ENCODE measurements around the gene PLOD1. TPM values are rescaled to one million over a fixed set of nuclear protein-coding genes. Genes with fewer than 3 reads are reported as not detected.
A peak's percentile ranks its signal among the peaks of the same experiment; 100 is the strongest.

The PLOD1 gene
- total RNA-seq, 4 donors from 2014 or later, result 14.6 to 324 (median 55.8) TPM

- intact Hi-C loops (cut with DNase I; ENCODE audit: low total_unique reads), result loop anchor here (5.0 kb wide), 1 partner anchor 401 kb away; no protein-coding TSS in a partner anchor
- TF ChIP-seq POLR2A (IDR thresholded peaks at IDR 0.05) (no peak), CTCF (IDR thresholded peaks at IDR 0.05) (no peak)
- peaks cover 0 to 7% of the 10 kb centered on the region in 2 donors for H3K4me1 ChIP-seq
- H3K27me3 ChIP-seq, result no peaks in the 10 kb centered on the region
- H3K9me3 ChIP-seq, result no peaks in the 10 kb centered on the region
- H3K4me3 ChIP-seq, result no peak overlapping the region
- no peak for DNase-seq
- H3K36me3 ChIP-seq, result no peaks in the 10 kb centered on the region
- no peak overlapping the region for H3K27ac ChIP-seq
These were observed 51.3 kb downstream of the PLOD1 start for GRCh38 chr1:11985851-11986250.

GRCh38 chr1:11989669-11990068 is 55.2 kb downstream of the PLOD1 start:
- peak overlapping the region in 1 of 2 donors; percentile 24 for H3K27ac ChIP-seq
- TF ChIP-seq CTCF (IDR thresholded peaks at IDR 0.05), result no peak
- H3K9me3 ChIP-seq, result no peaks in the 10 kb centered on the region
- no peak overlapping the region for H3K4me3 ChIP-seq
- H3K4me1 ChIP-seq, result no peaks in the 10 kb centered on the region
- no peaks in the 10 kb centered on the region for H3K36me3 ChIP-seq
- no peaks in the 10 kb centered on the region for H3K27me3 ChIP-seq
- no peak for DNase-seq
- intact Hi-C loops (cut with DNase I; ENCODE audit: low total_unique reads), result loop anchor here (5.0 kb wide), 1 partner anchor 398 kb away; no protein-coding TSS in a partner anchor

- H3K36me3 ChIP-seq, result no peaks in the 10 kb centered on the region
- no peaks in the 10 kb centered on the region for H3K4me1 ChIP-seq
- no peak for TF ChIP-seq POLR2A (IDR thresholded peaks at IDR 0.05)
- H3K9me3 ChIP-seq, result no peaks in the 10 kb centered on the region
- intact Hi-C loops (cut with DNase I; ENCODE audit: low total_unique reads), result no loop called here
- no peak overlapping the region for H3K4me3 ChIP-seq
- peak overlapping the region; percentile 24 to 40 for H3K27ac ChIP-seq
- DNase-seq, result peak in 1 of 2 donors; percentile 31
- H3K27me3 ChIP-seq, result no peaks in the 10 kb centered on the region
These were observed 56.0 kb downstream of the PLOD1 start for GRCh38 chr1:11990303-11991032.

GRCh38 chr1:11991969-11992676 is 57.6 kb downstream of the PLOD1 start:
- Histone ChIP-seq H3K27ac (no peak overlapping the region), H3K9me3 (no peaks in the 10 kb centered on the region), H3K27me3 (no peaks in the 10 kb centered on the region), H3K4me3 (no peak overlapping the region), H3K4me1 (no peaks in the 10 kb centered on the region), H3K36me3 (no peaks in the 10 kb centered on the region)
- intact Hi-C loops (cut with DNase I; ENCODE audit: low total_unique reads), result no loop called here
- TF ChIP-seq CTCF (IDR thresholded peaks at IDR 0.05), result no peak
- no peak for TF ChIP-seq POLR2A (IDR thresholded peaks at IDR 0.05)
- no peak for DNase-seq

GRCh38 chr1:11997081-11997850 is 62.7 kb downstream of the PLOD1 start:
- H3K36me3 ChIP-seq, result no peaks in the 10 kb centered on the region
- no peak overlapping the region for H3K27ac ChIP-seq
- no peaks in the 10 kb centered on the region for H3K9me3 ChIP-seq
- H3K27me3 ChIP-seq, result no peaks in the 10 kb centered on the region
- no peak for TF ChIP-seq POLR2A (IDR thresholded peaks at IDR 0.05)
- H3K4me1 ChIP-seq, result no peaks in the 10 kb centered on the region
- H3K4me3 ChIP-seq, result no peak overlapping the region
- intact Hi-C loops (cut with DNase I; ENCODE audit: low total_unique reads), result no loop called here
- DNase-seq, result no peak

Data from uterus (tissue), 4 donors.